Suprapubic skin (tissue), 4 donors: ENCODE results near the gene PSMA7. TPM values are rescaled to one million over a fixed set of nuclear protein-coding genes. Genes with fewer than 3 reads are reported as not detected.

ENCODE experiments used
- DNase-seq, 2 donors: peaks; one replicate each; pipeline ENCODE4 v3.0.0-alpha.2; 2019; ENCODE audit warnings: low spot score in 2 of 2
- H3K27ac ChIP-seq: fragments of 200-600 bp; sonication (generic); one replicate; pipeline ENCODE4 v1.5.1; 2019
- H3K27me3 ChIP-seq: fragments of 200-600 bp; sonication (generic); one replicate; pipeline ENCODE4 v1.5.1; 2019
- H3K36me3 ChIP-seq: fragments of 200-600 bp; sonication (generic); one replicate; pipeline ENCODE4 v1.5.1; 2019
- H3K4me1 ChIP-seq: fragments of 200-600 bp; sonication (generic); one replicate; pipeline ENCODE4 v1.5.1; 2019
- H3K4me3 ChIP-seq: fragments of 200-600 bp; sonication (generic); one replicate; pipeline ENCODE4 v1.5.1; 2019; ENCODE audit warnings: mild to moderate bottlenecking
- H3K9me3 ChIP-seq: fragments of 200-600 bp; sonication (generic); one replicate; pipeline ENCODE4 v1.5.1; 2019
- CTCF ChIP-seq, 2 donors: fragments of 200-600 bp in 1 of 2; fragments of 450-650 bp in 1 of 2; sonication (generic) in 1 of 2; IDR thresholded peaks; one replicate each; pipeline ENCODE4 v1.5.1; 2016 to 2019; ENCODE audit warnings: antibody characterized with exemption in 2 of 2, mild to moderate bottlenecking in 1 of 2, moderate library complexity in 1 of 2
- EP300 ChIP-seq: sonication (generic); formaldehyde crosslinking; IDR thresholded peaks from one replicate; pipeline ENCODE4 v1.6.1; 2017; ENCODE audit warnings: antibody characterized with exemption
- POLR2A ChIP-seq, 2 donors: fragments of 450-650 bp; IDR thresholded peaks; one replicate each; pipeline ENCODE4 v1.6.1; 2017; ENCODE audit warnings: antibody characterized with exemption in 2 of 2, mild to moderate bottlenecking in 2 of 2, moderate library complexity in 2 of 2
- POLR2AphosphoS5 ChIP-seq, 3 donors: sonication (generic); formaldehyde crosslinking; IDR thresholded peaks; one replicate each; pipeline ENCODE4 v1.6.1; 2017; ENCODE audit warnings: antibody characterized with exemption in 3 of 3
- WGBS: methylation state at CpG from one replicate; pipeline ENCODE4 v1.1.5; 2018; 5-methylcytosine and 5-hydroxymethylcytosine counted together
- total RNA-seq, 4 donors: library from RNA; depleted of rRNA; stranded (reverse); fragments of >200 nt; gene quantifications; one replicate each; pipeline ENCODE4 v1.1.0, GENCODE V29; 2016

Gene PSMA7
- total RNA-seq, 4 donors from 2014 or later = 163 to 226 (median 208) TPM

- TF ChIP-seq EP300 (no peak), POLR2A (IDR thresholded peaks at IDR 0.05) (no peak), CTCF (IDR thresholded peaks at IDR 0.05) (peak; percentile 58 to 85), POLR2AphosphoS5 (IDR thresholded peaks at IDR 0.05) (no peak)
- Histone ChIP-seq H3K27ac (no peak overlapping the region), H3K27me3 (no peaks in the 10 kb centered on the region), H3K4me1 (peaks cover 40% of the 10 kb centered on the region), H3K36me3 (peaks cover 82% of the 10 kb centered on the region), H3K9me3 (no peaks in the 10 kb centered on the region), H3K4me3 (no peak overlapping the region)
- WGBS = 52% methylated on average over 8 of the region's 8 CpGs
- DNase-seq = no peak
Measured at GRCh38 chr20:62136283-62137091, 6.7 kb downstream of the PSMA7 start.

GRCh38 chr20:62135573-62136266, 7.5 kb downstream of the PSMA7 start:
- Histone ChIP-seq H3K27ac (no peak overlapping the region), H3K9me3 (no peaks in the 10 kb centered on the region), H3K4me1 (peaks cover 33% of the 10 kb centered on the region), H3K27me3 (no peaks in the 10 kb centered on the region), H3K36me3 (peaks cover 89% of the 10 kb centered on the region), H3K4me3 (no peak overlapping the region)
- TF ChIP-seq CTCF (IDR thresholded peaks at IDR 0.05) = no peak
- no peak for TF ChIP-seq POLR2A (IDR thresholded peaks at IDR 0.05)
- TF ChIP-seq POLR2AphosphoS5 (IDR thresholded peaks at IDR 0.05) = no peak
- no peak for TF ChIP-seq EP300
- 91% methylated on average over 8 of the region's 8 CpGs for WGBS
- no peak for DNase-seq

GRCh38 chr20:62134735-62135231, 8.4 kb downstream of the PSMA7 start:
- H3K27me3 ChIP-seq = no peaks in the 10 kb centered on the region
- H3K27ac ChIP-seq = no peak overlapping the region
- 67% methylated on average over 7 of the region's 11 CpGs for WGBS
- peaks cover 31% of the 10 kb centered on the region for H3K4me1 ChIP-seq
- no peaks in the 10 kb centered on the region for H3K9me3 ChIP-seq
- no peak for TF ChIP-seq CTCF (IDR thresholded peaks at IDR 0.05)
- TF ChIP-seq POLR2A (IDR thresholded peaks at IDR 0.05) = no peak
- TF ChIP-seq EP300 = no peak
- no peak for TF ChIP-seq POLR2AphosphoS5 (IDR thresholded peaks at IDR 0.05)
- H3K4me3 ChIP-seq = no peak overlapping the region
- DNase-seq = no peak
- peaks cover 96% of the 10 kb centered on the region for H3K36me3 ChIP-seq

GRCh38 chr20:62133864-62134263, 9.3 kb downstream of the PSMA7 start:
- WGBS = 75% methylated on average over 4 of the region's 12 CpGs
- Histone ChIP-seq H3K4me1 (peaks cover 31% of the 10 kb centered on the region), H3K9me3 (no peaks in the 10 kb centered on the region), H3K27ac (no peak overlapping the region), H3K36me3 (peaks cover 96% of the 10 kb centered on the region), H3K27me3 (no peaks in the 10 kb centered on the region), H3K4me3 (no peak overlapping the region)
- no peak for DNase-seq
- no peak for TF ChIP-seq EP300
- TF ChIP-seq POLR2AphosphoS5 (IDR thresholded peaks at IDR 0.05) = no peak
- TF ChIP-seq POLR2A (IDR thresholded peaks at IDR 0.05) = no peak
- no peak for TF ChIP-seq CTCF (IDR thresholded peaks at IDR 0.05)
